ENCODE results near the gene TXNDC11.
A peak's percentile ranks its signal among the peaks of the same experiment; 100 is the strongest.

Gene TXNDC11

DNA sequence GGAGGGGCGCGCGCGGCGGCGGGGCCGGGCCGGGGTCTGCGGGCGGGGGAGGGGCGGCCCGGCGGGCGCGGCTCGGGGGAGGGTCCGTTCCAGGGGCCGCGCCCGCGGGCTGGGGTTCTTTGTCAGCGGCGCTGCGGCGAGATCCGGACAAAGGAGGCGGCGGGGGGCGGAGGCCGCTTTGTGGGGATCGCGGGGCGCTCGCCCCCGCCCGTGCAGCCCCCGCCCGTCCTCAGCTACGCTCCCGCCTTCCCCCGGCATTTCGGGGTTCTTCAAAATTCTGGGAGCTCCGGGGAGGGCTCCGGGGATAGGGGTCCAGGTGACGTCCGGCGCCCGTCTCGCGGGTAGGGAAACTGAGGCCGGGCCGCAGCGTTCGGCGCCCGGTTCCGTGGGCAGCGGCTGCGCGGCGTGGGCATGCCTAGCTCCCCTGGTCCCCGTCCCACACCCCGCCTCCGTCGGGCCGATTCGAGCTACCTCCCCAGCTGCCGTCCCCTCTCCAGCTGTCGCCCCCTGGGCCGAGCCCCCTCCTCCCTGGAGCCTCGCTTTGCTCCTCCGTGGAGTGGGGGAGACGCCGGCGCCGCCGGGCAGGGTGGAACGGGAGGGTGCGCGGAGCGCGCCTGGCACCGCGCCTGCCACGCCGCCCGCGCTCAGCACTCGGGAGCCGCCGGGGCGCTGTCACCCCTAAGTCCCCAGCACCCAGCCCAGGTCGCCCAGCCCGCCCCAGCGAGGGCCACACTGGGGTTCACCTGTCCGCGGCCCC, 73.9 kb downstream of the TXNDC11 start:
- H3K4me3 ChIP-seq (replicated peaks in 1 of 2; ENCODE audit: low read depth in 2 of 2, low read length in 2 of 2): peak overlapping the region; percentile 72 to 74
- DNase-seq (ENCODE audit: low read depth in 2 of 2): no peak
- TF ChIP-seq, protein P1, sequence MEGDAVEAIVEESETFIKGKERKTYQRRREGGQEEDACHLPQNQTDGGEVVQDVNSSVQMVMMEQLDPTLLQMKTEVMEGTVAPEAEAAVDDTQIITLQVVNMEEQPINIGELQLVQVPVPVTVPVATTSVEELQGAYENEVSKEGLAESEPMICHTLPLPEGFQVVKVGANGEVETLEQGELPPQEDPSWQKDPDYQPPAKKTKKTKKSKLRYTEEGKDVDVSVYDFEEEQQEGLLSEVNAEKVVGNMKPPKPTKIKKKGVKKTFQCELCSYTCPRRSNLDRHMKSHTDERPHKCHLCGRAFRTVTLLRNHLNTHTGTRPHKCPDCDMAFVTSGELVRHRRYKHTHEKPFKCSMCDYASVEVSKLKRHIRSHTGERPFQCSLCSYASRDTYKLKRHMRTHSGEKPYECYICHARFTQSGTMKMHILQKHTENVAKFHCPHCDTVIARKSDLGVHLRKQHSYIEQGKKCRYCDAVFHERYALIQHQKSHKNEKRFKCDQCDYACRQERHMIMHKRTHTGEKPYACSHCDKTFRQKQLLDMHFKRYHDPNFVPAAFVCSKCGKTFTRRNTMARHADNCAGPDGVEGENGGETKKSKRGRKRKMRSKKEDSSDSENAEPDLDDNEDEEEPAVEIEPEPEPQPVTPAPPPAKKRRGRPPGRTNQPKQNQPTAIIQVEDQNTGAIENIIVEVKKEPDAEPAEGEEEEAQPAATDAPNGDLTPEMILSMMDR (IDR thresholded peaks at IDR 0.05; ENCODE audit: low read depth, low read length): no peak

DNA sequence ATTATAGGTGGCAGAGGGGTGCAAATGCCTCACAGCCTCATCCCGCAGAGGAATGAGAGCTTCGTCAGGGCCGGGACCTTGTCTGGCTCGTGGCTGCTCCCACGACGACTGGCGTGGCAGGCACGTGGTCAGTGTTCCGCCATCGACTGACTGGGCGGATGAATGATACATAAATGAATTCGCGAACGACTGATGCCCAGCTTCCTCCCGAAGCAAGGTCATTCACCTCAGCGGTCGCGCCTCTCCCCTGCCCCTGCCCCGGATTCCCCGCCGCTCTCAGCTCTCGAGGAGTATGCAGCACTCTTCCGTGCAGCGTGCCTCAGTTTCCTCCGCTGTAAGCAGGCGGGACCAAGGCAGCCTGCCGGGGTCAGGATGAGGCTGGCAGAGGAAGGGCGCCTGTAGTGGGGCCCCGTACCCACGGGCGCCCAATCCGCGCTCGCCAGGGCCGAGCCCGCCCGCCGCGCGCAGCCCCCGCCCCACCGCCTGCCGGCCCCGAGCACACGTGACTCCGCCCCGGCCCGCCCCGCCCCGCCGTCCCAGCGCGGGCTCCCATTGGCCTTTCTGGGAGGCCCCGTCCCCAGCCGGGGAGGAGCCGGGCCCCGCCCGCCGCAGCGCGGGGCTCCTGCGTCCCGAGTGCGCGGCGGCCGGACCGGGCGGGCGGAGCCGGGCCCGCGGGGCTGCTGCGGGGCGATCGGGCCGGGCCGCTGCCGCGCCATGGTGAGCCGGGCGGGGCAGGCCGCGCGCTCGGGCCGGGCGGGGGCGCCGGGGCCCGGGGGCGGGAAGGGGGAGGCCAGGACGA, 74.6 kb downstream of the TXNDC11 start, which contains the start of gene SNN:
Gene SNN (plus strand): TSS at position 632 of the 799 bp plus-strand sequence. CDS start 7,605 bp downstream, outside the sequence.
- peak; percentile 73 to 89 for DNase-seq (ENCODE audit: low read depth in 2 of 2)
- peak within 1 kb of the TSS; percentile 72 to 74 for H3K4me3 ChIP-seq (replicated peaks in 1 of 2; ENCODE audit: low read depth in 2 of 2, low read length in 2 of 2)
- TF ChIP-seq, protein P1 (IDR thresholded peaks at IDR 0.05; ENCODE audit: low read depth, low read length): no peak

DNA sequence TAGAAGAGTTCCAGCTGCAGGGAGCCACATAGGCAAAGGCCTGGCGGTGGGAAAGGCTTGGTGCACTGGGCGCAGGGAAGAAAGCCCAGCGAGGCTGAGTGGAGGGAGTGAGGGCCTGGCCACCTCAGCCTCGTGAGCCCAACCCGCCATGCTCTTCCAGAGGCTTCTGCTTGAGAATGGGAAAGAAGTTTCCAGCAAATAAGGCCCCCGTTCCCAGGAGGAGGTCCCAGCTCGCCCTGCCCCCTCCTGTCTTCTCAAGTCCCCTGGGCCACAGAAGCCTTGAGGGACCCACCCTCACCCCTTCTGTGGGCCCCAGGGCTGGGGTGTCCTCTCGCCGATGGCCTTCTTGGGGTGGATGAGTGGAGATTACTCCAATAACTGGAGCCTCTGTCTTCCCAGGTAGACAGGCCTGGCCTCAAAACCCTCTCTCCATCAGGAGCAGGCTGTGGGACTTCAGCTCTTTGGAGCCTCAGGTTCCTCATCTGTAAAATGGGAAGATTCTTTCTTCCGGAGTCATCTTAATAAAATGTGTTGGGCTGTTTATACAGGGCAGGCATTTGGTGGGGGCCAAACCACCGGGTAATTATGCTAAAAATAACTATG, 75.3 kb downstream of the TXNDC11 start:
- no peak for DNase-seq (ENCODE audit: low read depth in 2 of 2)
- TF ChIP-seq, protein P1 (IDR thresholded peaks at IDR 0.05; ENCODE audit: low read depth, low read length): no peak
- no peak overlapping the region for H3K4me3 ChIP-seq (replicated peaks in 1 of 2; ENCODE audit: low read depth in 2 of 2, low read length in 2 of 2)

DNA sequence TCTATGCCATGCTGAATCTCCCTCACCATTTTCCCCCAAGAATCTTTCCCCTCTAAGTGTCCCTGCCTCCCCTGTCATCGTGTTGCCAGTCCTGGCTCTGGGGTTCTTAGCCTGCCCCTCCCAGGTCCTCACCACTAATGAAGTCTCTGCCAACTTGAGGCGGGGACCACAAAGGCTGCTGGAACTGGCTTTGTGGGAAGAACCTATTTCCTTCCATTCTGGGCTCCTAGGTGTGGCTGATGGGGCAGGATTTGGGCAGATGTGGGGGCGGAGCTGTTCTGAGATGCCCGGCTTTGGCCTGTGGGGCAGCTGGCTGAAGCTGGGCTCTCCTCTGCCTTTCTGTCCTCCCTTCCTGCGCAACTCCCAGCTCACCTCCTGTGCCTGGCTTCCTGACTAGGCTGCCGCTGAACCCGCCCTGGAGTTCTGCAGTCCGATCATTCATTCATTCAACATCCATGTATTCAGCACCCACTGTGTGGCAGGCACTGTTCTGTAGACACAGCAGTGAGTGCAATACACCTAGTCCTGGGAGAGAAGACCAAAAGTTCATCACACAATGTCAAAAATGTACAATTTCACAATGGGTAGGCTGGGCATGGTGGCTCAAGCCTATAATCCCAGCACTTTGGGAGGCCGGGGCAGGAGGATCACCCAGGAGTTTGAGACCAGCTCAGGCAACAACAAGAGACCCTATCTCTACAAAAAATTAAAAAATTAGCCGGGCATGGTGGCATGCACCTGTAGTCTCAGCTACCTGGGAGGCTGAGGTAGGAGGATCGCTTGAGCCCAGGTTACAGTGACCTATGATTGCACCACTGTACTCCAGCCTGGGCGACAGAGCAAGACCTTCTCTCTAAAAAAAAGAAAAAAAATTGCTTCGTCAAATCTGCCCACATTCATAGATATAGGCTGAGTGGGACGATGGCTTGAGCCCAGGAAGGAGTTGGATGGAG, 76.3 kb downstream of the TXNDC11 start:
- no peak overlapping the region for H3K4me3 ChIP-seq (replicated peaks in 1 of 2; ENCODE audit: low read depth in 2 of 2, low read length in 2 of 2)
- DNase-seq (ENCODE audit: low read depth in 2 of 2): no peak
- TF ChIP-seq, protein P1 (IDR thresholded peaks at IDR 0.05; ENCODE audit: low read depth, low read length): no peak

DNA sequence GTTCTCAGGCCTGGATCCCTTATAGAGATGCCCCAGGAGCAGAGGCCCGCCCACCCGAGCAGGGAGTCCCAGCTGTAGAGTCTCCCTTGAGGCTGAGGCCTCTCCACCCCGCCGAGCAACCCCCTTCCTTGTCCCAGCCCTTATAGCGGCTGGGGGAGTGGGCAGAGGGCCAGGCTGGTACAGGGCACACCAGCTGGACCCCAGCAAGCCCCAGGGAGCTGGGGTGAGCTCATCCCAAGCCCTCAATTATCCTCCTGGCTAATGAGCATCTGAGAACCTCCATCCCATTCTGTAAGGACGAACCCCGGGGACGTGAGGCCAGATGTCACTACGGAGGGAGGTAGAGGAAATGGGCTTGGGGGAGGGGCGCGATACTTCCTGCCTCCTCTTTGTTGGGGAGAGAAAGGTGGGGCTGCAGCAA, 77.6 kb downstream of the TXNDC11 start:
- no peak overlapping the region for H3K4me3 ChIP-seq (replicated peaks in 1 of 2; ENCODE audit: low read depth in 2 of 2, low read length in 2 of 2)
- no peak for DNase-seq (ENCODE audit: low read depth in 2 of 2)
- TF ChIP-seq, protein P1 (IDR thresholded peaks at IDR 0.05; ENCODE audit: low read depth, low read length): no peak

DNA sequence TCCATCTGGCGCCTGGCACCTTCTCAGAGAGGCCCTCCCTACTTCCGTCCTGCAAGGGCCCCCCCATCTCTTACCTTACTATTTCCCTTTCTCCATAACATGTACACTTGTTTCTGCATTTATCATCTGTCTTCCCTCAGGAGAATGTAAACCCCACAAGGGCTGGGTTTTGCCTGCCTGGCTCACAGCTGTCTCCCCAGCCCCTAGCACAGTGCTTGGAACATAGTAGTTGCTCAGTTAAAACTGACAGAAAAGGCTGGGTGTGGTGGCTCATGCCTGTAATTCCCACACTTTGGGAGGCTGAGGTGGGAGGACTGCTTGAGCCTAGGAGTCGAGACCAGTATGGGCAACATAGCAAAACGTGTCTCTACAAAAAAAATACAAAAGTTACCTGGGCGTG, 80.1 kb downstream of the TXNDC11 start:
- TF ChIP-seq, protein P1 (IDR thresholded peaks at IDR 0.05; ENCODE audit: low read depth, low read length): no peak
- no peak for DNase-seq (ENCODE audit: low read depth in 2 of 2)
- no peak overlapping the region for H3K4me3 ChIP-seq (replicated peaks in 1 of 2; ENCODE audit: low read depth in 2 of 2, low read length in 2 of 2)
